Effector memory CD4-positive, alpha-beta T cell (primary cell): ENCODE measurements around the gene CDK13.
"Not testable (repeated sequence)": the region's sequence is repeated elsewhere in the genome, so short reads cannot be mapped to it uniquely, and the experiment has no call there.

Experiments used
- DNase-seq, 3 donors: peaks; one replicate each; pipeline ENCODE4 v3.0.0-alpha.2; 2020
- H3K27ac ChIP-seq: 2 replicates; pipeline ENCODE4 v1.7.0; 2013; ENCODE audit warnings: mild to moderate bottlenecking, low read length, moderate library complexity; ENCODE audit not compliant: insufficient read depth, poor library complexity, severe bottlenecking
- H3K27me3 ChIP-seq: replicated peaks from 2 replicates; pipeline ENCODE4 v1.7.0; 2013; ENCODE audit warnings: mild to moderate bottlenecking, low read length; ENCODE audit not compliant: insufficient read depth, control insufficient read depth, poor library complexity, severe bottlenecking
- H3K36me3 ChIP-seq: 2 replicates; pipeline ENCODE4 v1.7.0; 2013; ENCODE audit warnings: mild to moderate bottlenecking, low read length, moderate library complexity; ENCODE audit not compliant: control insufficient read depth, insufficient read depth
- H3K4me1 ChIP-seq: 2 replicates; pipeline ENCODE4 v1.7.0; 2013; ENCODE audit warnings: low read length, mild to moderate bottlenecking; ENCODE audit not compliant: control insufficient read depth, insufficient read depth, poor library complexity, severe bottlenecking
- H3K4me3 ChIP-seq: 2 replicates; pipeline ENCODE4 v1.7.0; 2013; ENCODE audit warnings: low read length, low read depth, mild to moderate bottlenecking; ENCODE audit not compliant: insufficient read depth, poor library complexity, severe bottlenecking
- H3K9me3 ChIP-seq: 2 replicates; pipeline ENCODE4 v1.7.0; 2013; ENCODE audit warnings: mild to moderate bottlenecking, low read length, moderate library complexity; ENCODE audit not compliant: control insufficient read depth

Gene CDK13

GRCh38 chr7:40137563-40137962 is 187.5 kb downstream of the CDK13 start:
- DNase-seq, result no peak
- H3K27ac ChIP-seq, result no peak overlapping the region
- peaks cover 12% of the 10 kb centered on the region for H3K4me1 ChIP-seq
- no peaks in the 10 kb centered on the region for H3K9me3 ChIP-seq
- no peak overlapping the region for H3K4me3 ChIP-seq
- peaks cover 3% of the 10 kb centered on the region for H3K36me3 ChIP-seq
- no peaks in the 10 kb centered on the region for H3K27me3 ChIP-seq

- Histone ChIP-seq H3K9me3 (no peaks in the 10 kb centered on the region), H3K27ac (no peak overlapping the region), H3K27me3 (no peaks in the 10 kb centered on the region), H3K4me3 (no peak overlapping the region), H3K4me1 (peaks cover 5% of the 10 kb centered on the region), H3K36me3 (peaks cover 3% of the 10 kb centered on the region)
- no peak for DNase-seq
Observed at GRCh38 chr7:40138973-40139372, 188.9 kb downstream of the CDK13 start.

DNA sequence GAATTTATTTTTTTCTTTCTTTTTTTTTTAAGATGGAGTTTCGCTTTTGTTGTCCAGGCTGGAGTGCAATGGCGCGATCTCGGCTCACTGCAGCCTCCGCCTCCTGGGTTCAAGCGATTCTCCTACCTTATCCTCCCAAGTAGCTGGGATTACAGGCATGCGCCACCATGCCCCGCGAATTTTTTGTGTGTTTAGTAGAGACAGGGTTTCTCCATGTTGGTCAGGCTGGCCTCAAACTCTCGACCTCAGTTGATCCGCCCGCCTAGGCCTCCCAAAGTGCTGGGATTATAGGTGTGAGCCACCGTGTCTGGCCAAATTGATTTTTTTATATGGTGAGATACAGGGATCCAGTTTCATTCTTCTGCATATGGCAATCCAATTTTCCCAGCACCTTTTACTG is 189.8 kb downstream of the CDK13 start:
- H3K4me1 ChIP-seq, H3K36me3 ChIP-seq, H3K4me3 ChIP-seq, DNase-seq, H3K9me3 ChIP-seq, H3K27me3 ChIP-seq, H3K27ac ChIP-seq: not testable (repeated sequence)

- DNase-seq, H3K36me3 ChIP-seq, H3K4me1 ChIP-seq, H3K9me3 ChIP-seq, H3K4me3 ChIP-seq, H3K27me3 ChIP-seq, H3K27ac ChIP-seq: not testable (repeated sequence)
Observed at GRCh38 chr7:40141916-40142315, 191.9 kb downstream of the CDK13 start.

GRCh38 chr7:40145596-40146130 is 195.6 kb downstream of the CDK13 start:
- not testable (repeated sequence) for H3K4me1 ChIP-seq, H3K9me3 ChIP-seq, H3K4me3 ChIP-seq, DNase-seq, H3K27me3 ChIP-seq, H3K27ac ChIP-seq, H3K36me3 ChIP-seq

GRCh38 chr7:40147371-40148246 is 197.6 kb downstream of the CDK13 start:
- Histone ChIP-seq H3K36me3 (no peaks in the 10 kb centered on the region), H3K4me1 (no peaks in the 10 kb centered on the region), H3K27me3 (no peaks in the 10 kb centered on the region), H3K27ac (no peak overlapping the region), H3K9me3 (no peaks in the 10 kb centered on the region), H3K4me3 (no peak overlapping the region)
- no peak for DNase-seq

DNA sequence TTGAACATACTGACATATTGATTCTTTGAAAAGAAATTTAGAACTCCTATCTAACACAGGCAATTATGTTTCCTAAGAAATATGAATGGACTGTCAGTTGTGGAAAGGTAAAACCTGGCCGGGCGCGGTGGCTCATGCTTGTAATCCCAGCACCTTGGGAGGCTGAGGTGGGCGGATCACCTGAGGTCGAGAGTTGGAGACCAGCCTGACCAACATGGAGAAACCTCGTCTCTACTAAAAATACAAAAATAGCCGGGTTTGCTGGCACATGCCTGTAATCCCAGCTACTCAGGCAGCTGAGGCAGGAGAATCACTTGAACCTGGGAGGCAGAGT is 198.2 kb downstream of the CDK13 start:
- not testable (repeated sequence) for DNase-seq

DNA sequence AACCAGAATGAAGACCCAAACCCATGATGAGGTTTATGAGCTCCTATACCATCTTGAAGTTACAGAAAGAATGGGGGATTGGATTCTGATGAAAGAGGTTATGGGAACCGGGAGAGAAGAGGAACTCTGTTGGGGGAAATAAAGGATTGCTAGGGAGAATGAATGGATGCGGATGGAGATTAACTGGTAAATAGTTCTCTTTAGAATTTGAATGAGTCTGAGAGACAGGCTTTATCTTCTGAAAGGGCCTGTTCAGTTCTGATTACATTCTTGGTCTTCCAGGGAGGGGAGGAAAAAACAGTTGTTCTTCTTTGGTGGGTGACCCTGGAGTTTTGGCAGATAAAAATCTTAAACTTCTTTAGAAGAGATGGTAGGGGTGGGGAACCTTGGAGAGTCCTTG is 198.6 kb downstream of the CDK13 start:
- H3K4me3 ChIP-seq, result no peak overlapping the region
- no peaks in the 10 kb centered on the region for H3K36me3 ChIP-seq
- H3K9me3 ChIP-seq, result no peaks in the 10 kb centered on the region
- no peaks in the 10 kb centered on the region for H3K4me1 ChIP-seq
- no peak for DNase-seq
- H3K27me3 ChIP-seq, result no peaks in the 10 kb centered on the region
- H3K27ac ChIP-seq, result no peak overlapping the region

More for the DNA sequence above, 198.2 kb downstream of the CDK13 start:
- not testable (repeated sequence) for H3K27ac ChIP-seq, H3K36me3 ChIP-seq, H3K4me3 ChIP-seq, H3K27me3 ChIP-seq, H3K9me3 ChIP-seq, H3K4me1 ChIP-seq
